Ectodermal cell (in vitro differentiated cells): ENCODE data around the gene HCN3.

Experiments
- H3K27ac ChIP-seq: 2 replicates; pipeline ENCODE4 v1.7.0; 2013; ENCODE audit warnings: mild to moderate bottlenecking, low read depth, low read length; ENCODE audit not compliant: insufficient read depth, poor library complexity, severe bottlenecking
- H3K27me3 ChIP-seq: 2 replicates; pipeline ENCODE4 v1.7.0; 2013; ENCODE audit warnings: mild to moderate bottlenecking, low read length; ENCODE audit not compliant: insufficient read depth, control insufficient read depth, poor library complexity, severe bottlenecking
- H3K36me3 ChIP-seq: one replicate; pipeline ENCODE4 v1.7.0; 2013; ENCODE audit warnings: low read length; ENCODE audit not compliant: control insufficient read depth, insufficient read depth
- H3K4me1 ChIP-seq: one replicate; pipeline ENCODE4 v1.7.0; 2013; ENCODE audit warnings: low read length; ENCODE audit not compliant: control insufficient read depth, insufficient read depth
- H3K4me3 ChIP-seq: 2 replicates; pipeline ENCODE4 v1.7.0; 2013; ENCODE audit warnings: low read depth, low read length, control low read depth; ENCODE audit not compliant: insufficient read depth
- H3K9me3 ChIP-seq: 2 replicates; pipeline ENCODE4 v1.7.0; 2013; ENCODE audit warnings: mild to moderate bottlenecking, low read length, moderate library complexity; ENCODE audit not compliant: control insufficient read depth
- WGBS, 2 experiments: methylation state at CpG; one replicate each; pipeline ENCODE4 v1.1.7; 2013; ENCODE audit warnings: missing lambda C conversion rate in 2 of 2; 5-methylcytosine and 5-hydroxymethylcytosine counted together

Gene HCN3

DNA sequence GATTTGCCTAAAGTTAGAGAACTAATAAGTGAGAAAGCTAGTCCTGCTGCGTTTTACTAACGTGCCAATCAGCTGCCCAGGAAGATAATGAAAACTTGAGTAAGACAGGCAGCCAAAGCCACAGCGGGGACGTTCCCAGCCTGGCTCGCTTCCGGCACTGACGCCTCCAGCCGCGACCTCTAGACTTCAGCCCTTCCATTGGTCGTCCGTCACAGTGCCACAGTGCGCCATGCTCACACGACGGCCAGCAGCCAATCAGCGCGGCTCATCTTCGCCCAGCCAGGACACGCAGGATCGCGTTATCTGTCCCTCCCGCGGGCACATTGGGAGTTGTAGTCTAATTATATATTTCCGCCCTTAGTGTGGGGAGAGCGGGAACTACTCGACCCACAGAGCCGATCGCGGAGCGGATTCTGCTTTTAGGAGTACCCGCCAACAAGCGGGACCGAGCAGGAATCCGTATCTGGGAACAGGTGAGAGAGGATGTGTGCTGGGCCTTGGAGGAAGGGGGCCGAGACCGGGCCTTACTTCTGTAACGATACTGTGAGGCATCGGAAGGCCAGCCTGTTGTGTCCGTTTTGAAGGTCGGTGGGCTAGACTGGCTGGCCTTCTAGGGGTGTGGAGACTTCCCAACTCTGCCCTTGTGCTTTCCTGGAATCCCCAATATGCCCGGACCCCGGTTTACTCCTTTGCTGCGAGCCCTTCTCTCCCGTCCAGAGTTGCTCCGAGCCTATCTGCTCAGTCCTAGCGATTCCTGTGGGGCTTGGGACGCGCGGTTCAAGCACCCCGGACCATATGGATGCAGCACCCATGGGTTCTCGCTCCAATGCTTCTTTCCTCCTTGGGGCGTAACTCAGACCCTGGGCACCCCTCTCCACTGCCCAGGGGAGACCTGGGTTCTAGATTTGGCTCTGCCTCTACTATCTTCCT is 31.5 kb downstream of the HCN3 start, which contains the start of gene FDPS:
Gene FDPS, plus strand, starts transcription at position 374 of the 930 bp plus-strand sequence. CDS start 924 bp downstream, outside the sequence.
- WGBS, 2 experiments = 0% methylated on average over 51 of the region's 51 CpGs
- no peaks in the 10 kb centered on the region for H3K9me3 ChIP-seq
- H3K27ac ChIP-seq = peak within 1 kb of the TSS; percentile 64
- H3K4me1 ChIP-seq = peaks cover 7% of the 10 kb centered on the region
- H3K4me3 ChIP-seq = peak within 1 kb of the TSS; percentile 64
- H3K27me3 ChIP-seq = no peaks in the 10 kb centered on the region
- H3K36me3 ChIP-seq = peaks cover 4% of the 10 kb centered on the region

- WGBS, 2 experiments = 51 to 54% methylated on average over 11 of the region's 11 CpGs
- H3K27me3 ChIP-seq = no peaks in the 10 kb centered on the region
- peak overlapping the region; percentile 64 for H3K4me3 ChIP-seq
- H3K4me1 ChIP-seq = peaks cover 7% of the 10 kb centered on the region
- H3K27ac ChIP-seq = no peak overlapping the region
- no peaks in the 10 kb centered on the region for H3K9me3 ChIP-seq
- H3K36me3 ChIP-seq = peaks cover 4% of the 10 kb centered on the region
Measured at GRCh38 chr1:155309423-155310021, 32.3 kb downstream of the HCN3 start.

DNA sequence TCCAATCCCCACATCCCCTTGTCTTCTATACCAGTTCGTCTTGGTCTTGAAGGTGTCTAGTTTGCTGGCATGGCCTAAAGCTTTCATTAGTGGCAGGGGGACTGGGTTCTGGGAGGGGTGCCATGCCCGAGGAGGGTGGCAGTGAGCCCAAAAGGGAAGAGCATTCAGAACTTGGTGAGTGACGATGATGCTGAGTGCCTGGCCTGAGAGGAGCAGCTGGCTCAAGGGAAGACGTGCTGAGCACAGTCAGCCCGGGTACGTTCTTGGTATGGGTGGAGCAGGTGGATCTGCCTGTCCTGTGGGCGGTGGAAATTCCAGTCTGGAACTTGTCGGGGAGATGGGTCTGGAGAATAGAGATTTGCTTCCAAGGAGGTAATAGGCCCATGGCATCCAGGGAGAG is 36.0 kb downstream of the HCN3 start:
- Histone ChIP-seq H3K27ac (no peak overlapping the region), H3K9me3 (no peaks in the 10 kb centered on the region), H3K4me1 (peaks cover 7% of the 10 kb centered on the region), H3K4me3 (no peak overlapping the region), H3K36me3 (peaks cover 10% of the 10 kb centered on the region), H3K27me3 (no peaks in the 10 kb centered on the region)
- WGBS, 2 experiments = 94 to 98% methylated on average over 8 of the region's 8 CpGs

GRCh38 chr1:155316922-155317321 is 39.7 kb downstream of the HCN3 start:
- H3K4me3 ChIP-seq = no peak overlapping the region
- H3K27me3 ChIP-seq = peaks cover 7% of the 10 kb centered on the region
- 92 to 94% methylated on average over 3 of the region's 3 CpGs for WGBS, 2 experiments
- H3K9me3 ChIP-seq = no peaks in the 10 kb centered on the region
- H3K27ac ChIP-seq = no peak overlapping the region
- H3K36me3 ChIP-seq = peaks cover 16% of the 10 kb centered on the region
- H3K4me1 ChIP-seq = peaks cover 9% of the 10 kb centered on the region

DNA sequence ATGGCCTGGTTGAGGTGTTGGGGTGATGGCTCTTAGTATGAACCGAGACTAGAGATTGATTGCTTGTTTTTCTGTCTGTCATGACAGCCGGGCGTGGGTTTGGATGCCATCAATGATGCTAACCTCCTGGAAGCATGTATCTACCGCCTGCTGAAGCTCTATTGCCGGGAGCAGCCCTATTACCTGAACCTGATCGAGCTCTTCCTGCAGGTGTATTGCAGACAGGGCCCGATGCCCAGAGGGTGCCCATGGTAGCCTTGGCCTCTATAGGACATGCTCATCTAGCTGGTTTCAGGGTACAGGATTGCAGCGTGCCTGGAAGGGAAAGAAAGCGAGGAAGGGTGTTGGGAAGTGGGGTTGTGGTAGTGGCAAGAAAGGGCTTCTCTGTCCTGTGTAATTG is 40.8 kb downstream of the HCN3 start:
- 95 to 96% methylated on average over 9 of the region's 9 CpGs for WGBS, 2 experiments
- Histone ChIP-seq H3K27ac (no peak overlapping the region), H3K4me1 (peaks cover 16% of the 10 kb centered on the region), H3K4me3 (no peak overlapping the region), H3K27me3 (peaks cover 7% of the 10 kb centered on the region), H3K36me3 (peaks cover 13% of the 10 kb centered on the region), H3K9me3 (no peaks in the 10 kb centered on the region)

- peaks cover 16% of the 10 kb centered on the region for H3K4me1 ChIP-seq
- no peak overlapping the region for H3K27ac ChIP-seq
- 88 to 93% methylated on average over 5 of the region's 5 CpGs for WGBS, 2 experiments
- H3K9me3 ChIP-seq = no peaks in the 10 kb centered on the region
- peaks cover 13% of the 10 kb centered on the region for H3K36me3 ChIP-seq
- peaks cover 7% of the 10 kb centered on the region for H3K27me3 ChIP-seq
- no peak overlapping the region for H3K4me3 ChIP-seq
Measured at GRCh38 chr1:155319536-155319935, 42.3 kb downstream of the HCN3 start.

GRCh38 chr1:155320252-155320651 is 43.0 kb downstream of the HCN3 start:
- H3K4me3 ChIP-seq = peak overlapping the region; percentile 76
- peak overlapping the region; percentile 45 for H3K27ac ChIP-seq
- peaks cover 7% of the 10 kb centered on the region for H3K27me3 ChIP-seq
- H3K4me1 ChIP-seq = peaks cover 17% of the 10 kb centered on the region
- peaks cover 13% of the 10 kb centered on the region for H3K36me3 ChIP-seq
- 83 to 84% methylated on average over 11 of the region's 11 CpGs for WGBS, 2 experiments
- no peaks in the 10 kb centered on the region for H3K9me3 ChIP-seq

DNA sequence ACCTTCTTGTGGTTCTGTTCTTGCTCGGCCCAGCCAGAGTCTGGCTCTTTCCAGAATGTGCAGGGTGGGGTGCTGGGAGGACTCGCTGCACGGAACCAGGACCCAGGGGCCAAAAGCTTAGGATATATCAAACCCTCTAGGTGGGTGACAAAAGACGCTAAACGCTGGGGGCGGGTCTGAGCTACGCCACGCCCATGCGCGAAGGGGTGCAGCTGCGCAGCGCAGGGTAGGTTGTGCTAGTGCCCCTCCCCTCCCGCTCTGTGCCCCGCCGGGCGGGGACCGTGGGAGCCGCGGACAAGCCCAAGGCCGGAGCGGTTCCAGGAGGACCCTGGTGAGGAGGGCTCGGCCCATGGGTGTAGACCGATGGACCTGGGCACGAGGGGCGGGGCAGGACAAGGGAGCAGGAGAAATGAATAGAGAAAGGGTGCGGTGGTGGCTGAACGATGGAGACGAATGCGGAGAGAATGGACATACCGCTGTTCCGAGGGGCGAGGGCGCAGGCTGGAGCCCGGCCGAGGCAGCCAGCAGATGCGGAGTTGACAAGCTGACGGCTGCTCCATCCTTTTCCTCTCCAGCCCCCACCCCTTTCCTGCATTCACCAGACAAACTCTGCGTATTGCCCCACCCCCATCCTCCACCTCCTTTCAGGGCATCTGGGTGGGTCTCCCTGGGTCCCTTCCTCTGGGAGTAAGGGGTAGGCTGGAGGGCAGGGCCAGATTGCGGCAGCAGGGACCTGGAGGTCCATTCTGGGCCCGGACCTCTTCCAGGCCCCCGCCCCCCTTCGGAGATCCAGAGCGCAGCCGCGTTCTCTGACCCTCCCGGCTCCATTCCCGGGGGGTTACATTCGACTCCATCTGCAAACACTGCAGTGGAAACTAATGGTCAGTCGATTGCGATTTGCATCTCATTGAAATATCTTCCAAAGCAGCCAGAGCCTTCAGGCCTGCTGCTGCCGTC is 43.7 kb downstream of the HCN3 start, which contains the start of gene RUSC1:
Gene RUSC1, plus strand, starts transcription at position 234 of the 957 bp plus-strand sequence. CDS start 880 bp downstream, outside the sequence.
- Histone ChIP-seq H3K4me1 (peaks cover 23% of the 10 kb centered on the region), H3K27ac (peak within 1 kb of the TSS; percentile 46), H3K27me3 (peaks cover 7% of the 10 kb centered on the region), H3K4me3 (peak within 1 kb of the TSS; percentile 76), H3K36me3 (peaks cover 13% of the 10 kb centered on the region), H3K9me3 (no peaks in the 10 kb centered on the region)
- 24 to 25% methylated on average over 51 of the region's 51 CpGs for WGBS, 2 experiments

GRCh38 chr1:155321639-155322503 is 44.6 kb downstream of the HCN3 start:
- WGBS, 2 experiments = 48 to 54% methylated on average over 27 of the region's 27 CpGs
- Histone ChIP-seq H3K9me3 (no peaks in the 10 kb centered on the region), H3K27ac (peak overlapping the region; percentile 46), H3K36me3 (peaks cover 13% of the 10 kb centered on the region), H3K4me3 (peak overlapping the region; percentile 76), H3K27me3 (peaks cover 7% of the 10 kb centered on the region), H3K4me1 (peaks cover 23% of the 10 kb centered on the region)
